HCT116 (cell line): ENCODE results near the gene PRR20A. TPM values are rescaled to one million over a fixed set of nuclear protein-coding genes. Genes with fewer than 3 reads are reported as not detected.

Experiments
- POLR2A ChIP-seq: IDR thresholded peaks from 2 replicates; pipeline ENCODE4 v1.7.0; 2011; ENCODE audit warnings: borderline replicate concordance; ENCODE audit not compliant: insufficient read depth, insufficient read length; ENCODE audit errors: extremely low read depth
- YY1 ChIP-seq: IDR thresholded peaks from 2 replicates; pipeline ENCODE4 v1.6.1; 2011; ENCODE audit warnings: low read length, low read depth, moderate library complexity, mild to moderate bottlenecking; ENCODE audit not compliant: insufficient replicate concordance; ENCODE audit errors: extremely low read depth
- ZBTB33 ChIP-seq: IDR thresholded peaks from 2 replicates; pipeline ENCODE4 v1.6.1; 2011; ENCODE audit warnings: mild to moderate bottlenecking, low read length, moderate library complexity; ENCODE audit not compliant: insufficient replicate concordance; ENCODE audit errors: extremely low read depth
- ZFX ChIP-seq: fragments of 450-650 bp; IDR thresholded peaks from 2 replicates; pipeline ENCODE4 v1.6.1; 2017
- total RNA-seq: library from RNA; stranded (reverse); gene quantifications from one replicate; pipeline ENCODE4 v1.2.1, GENCODE V29; 2021; ENCODE audit not compliant: unreplicated experiment

Gene PRR20A
- total RNA-seq, 1 experiment from 2014 or later: not detected

GRCh38 chr13:57191667-57192066, 50.9 kb downstream of the PRR20A start (continued):
- TF ChIP-seq ZBTB33 (no peak), POLR2A (no peak), YY1 (no peak), ZFX (no peak)

Other genes starting within 250 kb of the PRR20A start
- not detected for gene PRR20B, start 6.6 kb downstream of the PRR20A start, total RNA-seq
- gene PRR20C, start 13.1 kb downstream of the PRR20A start, total RNA-seq: not detected
- not detected for gene PRR20D, start 19.7 kb downstream of the PRR20A start, total RNA-seq
- not detected for gene PRR20E, start 26.3 kb downstream of the PRR20A start, total RNA-seq